DND-41 (cell line): Measurements from ENCODE around the gene SHD.
A peak's percentile ranks its signal among the peaks of the same experiment; 100 is the strongest.

Source experiments
- CTCF ChIP-seq: IDR thresholded peaks from 2 replicates; pipeline ENCODE4 v1.5.1; 2012; ENCODE audit warnings: borderline replicate concordance, low read length, moderate library complexity, mild to moderate bottlenecking; ENCODE audit not compliant: poor library complexity, severe bottlenecking; ENCODE audit errors: extremely low read depth
- EZH2 ChIP-seq: IDR thresholded peaks from 3 replicates; pipeline ENCODE4 v1.6.1; 2012; ENCODE audit warnings: borderline replicate concordance, low read depth, mild to moderate bottlenecking, moderate library complexity, low read length, inconsistent platforms; ENCODE audit not compliant: severe bottlenecking

- TF ChIP-seq CTCF (peak; percentile 69), EZH2 (no peak)
Observed at GRCh38 chr19:4246767-4247593, 32.1 kb upstream of the SHD start, which contains the start of gene YJU2.
